Activated CD8-positive, alpha-beta memory T cell treated with anti-CD3 and anti-CD28 coated beads for 48 hours (primary cell): ENCODE measurements around the gene ASCC3.

Source experiments
- DNase-seq, 3 experiments: peaks; one replicate each; pipeline ENCODE4 v3.0.0-alpha.2; 2020; ENCODE audit warnings: low read depth in 2 of 3, low spot score in 2 of 3

The ASCC3 gene

DNA sequence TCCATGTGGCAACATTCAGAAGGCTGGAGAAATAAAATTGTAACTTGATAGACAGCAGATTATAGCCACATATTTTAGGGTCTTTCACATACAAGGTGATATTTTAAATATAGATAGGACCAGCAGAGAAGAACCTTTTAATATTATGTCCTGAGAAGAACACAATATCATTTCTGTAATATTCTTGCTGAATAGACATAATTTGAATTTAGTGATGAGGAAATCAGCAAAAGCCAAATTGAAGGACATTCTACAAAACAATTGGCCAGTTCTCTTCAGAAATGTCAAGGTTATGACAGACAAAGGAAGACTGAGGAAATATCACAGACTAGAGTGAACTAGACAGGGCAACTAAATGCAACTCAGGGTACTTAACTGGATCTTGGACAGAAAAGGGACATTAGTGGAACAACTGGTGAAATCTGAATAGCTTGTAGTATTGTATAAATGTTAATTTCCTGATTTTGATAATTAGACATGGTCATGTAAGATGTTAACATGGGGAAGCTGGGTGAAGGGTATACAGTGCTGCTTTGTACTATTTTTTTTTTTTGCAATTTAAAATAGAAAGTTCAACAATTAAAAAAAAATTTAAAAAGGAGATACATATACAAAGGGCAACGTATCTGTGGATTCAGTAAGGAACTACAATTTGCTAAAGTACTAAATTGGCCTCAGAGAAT lies 281.9 kb downstream of the ASCC3 start:
- no peak for DNase-seq

GRCh38 chr6:100595456-100595855 lies 285.7 kb downstream of the ASCC3 start:
- DNase-seq = no peak

DNA sequence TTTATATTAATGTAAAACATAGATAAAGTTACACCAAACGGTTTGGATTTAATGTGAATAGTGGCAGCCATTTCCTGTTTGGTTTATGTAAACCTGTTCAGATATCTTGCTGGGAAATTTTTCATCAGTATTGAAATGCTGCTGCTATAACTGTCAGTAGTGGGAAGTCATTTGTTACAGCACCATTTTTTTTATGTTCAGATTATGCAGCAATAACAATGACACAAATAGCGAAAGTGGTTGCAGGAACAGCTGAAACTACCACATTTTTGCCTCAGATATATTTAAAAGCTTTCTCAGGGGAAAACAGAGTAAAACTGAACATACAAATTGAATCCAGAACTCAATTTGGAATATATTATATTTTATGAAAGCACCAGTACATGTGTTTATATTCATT lies 287.6 kb downstream of the ASCC3 start:
- no peak for DNase-seq

- DNase-seq = no peak
Measured at GRCh38 chr6:100592929-100593328, 288.2 kb downstream of the ASCC3 start.

DNA sequence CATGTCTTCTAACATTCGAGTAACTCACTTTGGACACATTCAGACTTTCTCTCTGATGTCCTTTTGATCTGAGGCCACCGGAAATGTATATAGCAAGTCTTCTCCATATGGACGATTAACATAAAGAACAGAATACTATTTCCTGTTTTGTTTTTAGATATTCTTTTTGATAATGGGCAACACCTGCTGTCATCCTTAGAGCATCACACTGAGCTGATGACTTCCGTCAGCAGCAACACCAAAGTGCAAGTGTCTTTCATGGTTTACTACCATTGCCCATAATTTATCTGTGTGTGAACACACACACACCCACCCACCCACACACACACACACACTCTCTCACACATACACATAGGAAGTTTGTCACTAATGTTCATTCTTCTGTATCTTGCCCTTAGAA lies 303.7 kb downstream of the ASCC3 start:
- DNase-seq = no peak

- DNase-seq = no peak
Measured at GRCh38 chr6:100575921-100576320, 305.2 kb downstream of the ASCC3 start.

DNA sequence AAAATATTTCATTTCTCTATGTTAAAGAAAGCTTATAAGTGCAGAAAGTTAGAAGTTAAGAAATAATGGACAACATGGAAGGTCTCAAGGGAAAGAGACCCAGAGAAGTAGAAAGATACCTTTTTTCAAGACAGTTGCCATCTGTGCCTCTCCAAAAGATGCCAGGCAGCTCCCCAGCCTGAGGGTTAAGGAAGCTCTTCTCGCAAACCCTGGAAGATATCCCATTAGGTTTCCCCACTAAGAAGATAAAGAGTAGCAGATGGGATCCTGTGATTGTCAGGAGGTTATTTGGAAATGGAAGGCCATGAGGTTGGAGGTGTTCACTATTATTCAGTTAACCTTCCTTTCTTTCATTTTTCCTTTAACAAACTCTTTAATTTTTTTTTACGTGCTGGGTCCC lies 306.3 kb downstream of the ASCC3 start:
- no peak for DNase-seq

DNA sequence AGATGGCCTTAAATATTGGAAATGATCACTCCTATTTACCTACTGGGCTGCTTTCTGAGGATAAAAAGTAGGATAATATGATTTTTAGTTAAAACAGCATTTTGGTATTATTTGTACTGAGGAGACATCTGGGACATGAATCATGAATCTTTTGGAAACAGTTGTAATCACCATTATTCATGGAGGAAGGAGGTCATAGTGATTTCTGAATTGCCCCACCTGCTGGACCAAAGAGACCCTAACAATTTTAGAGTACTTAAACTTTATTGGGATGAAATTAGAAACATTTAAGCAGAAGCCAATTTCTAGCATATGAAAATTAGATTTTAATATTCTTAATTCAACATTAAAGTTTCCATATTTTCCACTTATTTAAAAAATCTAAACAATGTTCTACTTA lies 308.0 kb downstream of the ASCC3 start:
- no peak for DNase-seq

DNA sequence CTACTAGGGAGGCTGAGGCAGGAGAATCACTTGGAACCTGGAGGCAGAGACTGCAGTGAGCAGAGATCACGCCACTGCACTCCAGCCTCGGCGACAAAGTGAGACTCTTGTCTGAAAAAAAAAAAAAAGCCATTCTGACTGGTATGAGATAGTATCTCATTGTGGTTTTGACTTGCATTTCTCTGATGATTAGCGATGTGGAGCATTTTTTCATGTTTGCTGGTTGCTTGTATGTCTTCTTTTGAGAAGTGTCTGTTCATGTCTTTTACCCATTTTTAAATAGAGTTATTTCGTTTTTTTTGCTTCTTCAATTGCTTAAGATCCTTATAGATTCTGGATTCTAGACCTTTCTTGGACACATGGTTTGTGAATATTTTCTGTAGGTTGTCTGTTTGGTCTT lies 312.9 kb downstream of the ASCC3 start:
- no peak for DNase-seq

DNA sequence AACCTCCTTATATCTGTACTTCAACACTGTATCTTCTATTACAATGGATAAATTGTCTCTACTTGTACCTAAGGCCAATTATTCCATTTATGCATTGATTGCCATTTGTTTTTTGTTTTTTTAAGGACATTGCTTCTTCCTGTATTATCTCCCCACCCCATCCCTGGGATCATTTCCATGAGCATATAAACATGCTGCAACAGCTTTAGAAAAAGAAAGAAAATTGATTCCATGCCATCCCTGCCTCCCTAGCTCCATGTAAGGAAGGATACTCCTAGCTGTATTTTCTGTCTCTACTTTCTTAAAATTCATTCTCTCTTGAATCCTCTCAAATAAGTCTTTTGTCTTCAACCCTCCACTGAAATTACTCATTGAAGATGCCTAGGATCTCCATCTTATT lies 314.6 kb downstream of the ASCC3 start:
- DNase-seq = no peak

GRCh38 chr6:100565439-100566104 lies 315.6 kb downstream of the ASCC3 start:
- DNase-seq = no peak

DNA sequence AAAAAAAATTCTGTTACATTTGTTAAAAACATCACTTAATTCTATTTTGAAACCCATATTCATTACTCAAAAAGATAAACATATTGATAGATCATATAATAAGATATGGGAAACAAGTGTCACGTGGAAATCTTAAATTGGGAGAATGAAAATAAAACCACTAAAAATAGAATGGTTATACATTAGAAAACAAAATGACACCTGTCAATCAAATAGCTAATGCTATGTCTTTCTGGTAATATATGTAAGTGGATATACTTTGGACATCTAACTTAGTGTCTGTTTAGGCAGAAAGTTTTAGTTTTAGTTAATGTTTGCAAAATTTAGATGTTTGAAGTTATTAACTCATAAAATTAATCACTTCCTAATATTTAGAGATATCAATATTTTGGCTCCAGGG lies 321.3 kb downstream of the ASCC3 start:
- DNase-seq = no peak

GRCh38 chr6:100554228-100554627 lies 326.9 kb downstream of the ASCC3 start:
- no peak for DNase-seq

DNA sequence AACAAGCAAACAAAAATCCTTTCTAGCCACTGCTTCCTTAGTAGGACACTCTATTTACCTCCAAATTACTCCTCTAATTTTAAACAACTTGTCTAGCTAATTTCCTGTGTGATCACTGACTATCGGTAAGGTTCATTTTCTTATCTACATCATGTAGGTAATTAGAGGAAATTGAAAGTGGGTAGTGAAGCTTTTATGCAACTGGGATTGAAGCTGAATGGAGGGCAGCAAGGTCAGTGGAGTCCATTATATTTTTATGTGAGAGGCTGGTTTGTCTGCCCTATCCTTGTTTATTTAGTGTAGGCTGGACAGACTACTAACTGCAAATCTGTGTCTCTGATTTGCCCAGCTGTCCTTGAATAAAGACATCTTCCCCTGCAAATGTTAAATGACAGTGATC lies 327.9 kb downstream of the ASCC3 start:
- no peak for DNase-seq

GRCh38 chr6:100549406-100550167 lies 331.5 kb downstream of the ASCC3 start:
- no peak for DNase-seq

- no peak for DNase-seq
Measured at GRCh38 chr6:100538086-100538485, 343.0 kb downstream of the ASCC3 start.

GRCh38 chr6:100518588-100518987 lies 362.5 kb downstream of the ASCC3 start:
- DNase-seq = no peak

GRCh38 chr6:100517633-100518032 lies 363.5 kb downstream of the ASCC3 start:
- DNase-seq = no peak

DNA sequence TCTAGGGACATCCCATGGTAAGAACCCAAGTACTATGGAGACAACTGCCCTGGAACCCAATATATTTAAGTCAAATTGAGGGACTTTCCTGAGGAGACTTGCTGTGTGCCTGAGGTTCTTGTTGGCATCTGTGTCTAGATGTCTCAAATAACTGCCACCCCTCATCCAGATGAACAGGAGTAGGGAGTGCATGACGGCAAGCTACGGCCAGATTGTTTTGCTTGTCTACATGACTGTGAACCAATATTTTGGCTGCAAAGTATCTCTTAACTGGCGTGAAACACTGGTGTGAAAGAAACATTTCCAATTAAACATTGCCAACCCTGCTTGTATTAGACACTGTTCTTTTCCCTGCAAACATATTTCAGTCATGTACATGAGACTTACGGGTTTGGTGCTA lies 364.0 kb downstream of the ASCC3 start:
- no peak for DNase-seq

GRCh38 chr6:100514660-100515059 lies 366.5 kb downstream of the ASCC3 start:
- no peak for DNase-seq

DNA sequence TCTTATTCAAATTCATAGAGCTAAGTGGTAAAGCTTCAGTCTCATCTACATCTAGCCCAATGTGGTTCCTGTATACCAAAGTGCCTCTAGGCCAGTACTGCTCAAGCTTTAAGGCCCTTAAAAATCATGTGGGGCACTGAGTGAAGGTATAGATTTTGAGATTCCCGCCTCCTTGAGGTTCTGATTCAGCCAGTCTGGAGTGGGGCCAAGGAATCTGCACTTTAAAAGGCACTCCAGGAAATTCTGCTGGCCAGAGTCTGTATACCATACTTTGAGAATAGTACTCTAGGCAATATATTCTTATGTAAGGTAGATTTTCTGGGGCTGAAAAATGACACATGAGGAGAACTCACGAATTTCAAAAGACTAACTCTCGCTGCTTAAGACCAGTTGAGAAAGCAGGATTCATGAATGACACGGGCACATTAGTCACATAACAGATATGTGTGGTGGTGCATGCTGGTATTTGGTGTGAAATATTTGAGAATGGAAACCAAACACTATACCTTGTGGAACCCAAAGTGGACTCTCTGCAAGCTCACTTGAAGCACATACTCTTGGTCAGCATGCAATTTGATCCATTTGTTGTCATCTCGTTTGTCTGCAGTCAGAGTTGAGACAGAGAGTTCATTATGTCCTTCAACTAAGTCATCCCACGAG lies 368.8 kb downstream of the ASCC3 start:
- DNase-seq = no peak

DNA sequence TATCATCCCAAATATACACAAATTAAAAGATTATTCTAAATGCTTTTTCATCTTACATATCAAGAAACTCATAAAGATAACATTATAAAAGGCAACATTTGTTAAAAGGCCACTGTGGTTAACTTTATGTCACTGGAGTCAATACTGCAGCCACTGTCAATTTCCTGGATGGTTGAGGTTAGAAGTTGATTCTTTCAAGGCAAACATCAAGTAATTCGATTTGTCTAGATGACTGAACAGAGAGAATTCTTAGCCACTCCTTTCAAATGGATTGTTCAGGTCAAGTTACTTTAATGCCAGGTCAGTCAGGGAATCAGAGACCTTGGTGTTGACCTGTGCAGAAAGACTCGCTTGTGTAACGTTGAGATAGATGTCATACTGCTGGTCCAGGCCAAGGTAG lies 372.0 kb downstream of the ASCC3 start:
- DNase-seq = no peak
